Muscle of leg (tissue), 11 donors: ENCODE data around the gene GPT2. TPM values are rescaled to one million over a fixed set of nuclear protein-coding genes. Genes with fewer than 3 reads are reported as not detected.

Experiments used
- DNase-seq: peaks from one replicate; pipeline ENCODE4 v3.0.0; 2013
- H3K27ac ChIP-seq: one replicate; pipeline ENCODE4 v1.5.1; 2013; ENCODE audit warnings: mild to moderate bottlenecking, low read length, control low read depth
- H3K27me3 ChIP-seq: one replicate; pipeline ENCODE4 v1.6.1; 2013; ENCODE audit warnings: low read length; ENCODE audit not compliant: control insufficient read depth, insufficient read depth
- H3K36me3 ChIP-seq: one replicate; pipeline ENCODE4 v1.6.1; 2013; ENCODE audit warnings: low read length; ENCODE audit not compliant: control insufficient read depth, insufficient read depth
- H3K4me1 ChIP-seq: one replicate; pipeline ENCODE4 v1.6.1; 2013; ENCODE audit warnings: low read length; ENCODE audit not compliant: control insufficient read depth, insufficient read depth
- H3K4me3 ChIP-seq: one replicate; pipeline ENCODE4 v1.5.1; 2013; ENCODE audit warnings: low read length, control low read depth
- H3K9me3 ChIP-seq: replicated peaks from 2 replicates; pipeline ENCODE4 v1.6.1; 2013; ENCODE audit warnings: low read depth, low read length; ENCODE audit not compliant: control insufficient read depth
- WGBS: methylation state at CpG from one replicate; pipeline ENCODE4 v1.1.5; 2013; ENCODE audit warnings: missing lambda C conversion rate; ENCODE audit not compliant: insufficient coverage; 5-methylcytosine and 5-hydroxymethylcytosine counted together
- polyA plus RNA-seq, 8 donors: library from polyadenylated mRNA; unstranded; fragments of 120-200 nt; gene quantifications; one replicate each; pipeline versions ENCODE4 v1.2.1 to v1.2.3, GENCODE V29; 2013; ENCODE audit warnings: inconsistent platforms in 1 of 8, low replicate concordance in 1 of 8; ENCODE audit not compliant: insufficient read length in 8 of 8, insufficient read depth in 1 of 8
- total RNA-seq: library from RNA; stranded (reverse); fragments of 120-200 nt; gene quantifications from one replicate; pipeline ENCODE4 v1.2.4, GENCODE V29; 2013

The GPT2 gene
- total and polyA plus RNA-seq, 9 donors: 18.9 to 37.5 (median 26.9) TPM

DNA sequence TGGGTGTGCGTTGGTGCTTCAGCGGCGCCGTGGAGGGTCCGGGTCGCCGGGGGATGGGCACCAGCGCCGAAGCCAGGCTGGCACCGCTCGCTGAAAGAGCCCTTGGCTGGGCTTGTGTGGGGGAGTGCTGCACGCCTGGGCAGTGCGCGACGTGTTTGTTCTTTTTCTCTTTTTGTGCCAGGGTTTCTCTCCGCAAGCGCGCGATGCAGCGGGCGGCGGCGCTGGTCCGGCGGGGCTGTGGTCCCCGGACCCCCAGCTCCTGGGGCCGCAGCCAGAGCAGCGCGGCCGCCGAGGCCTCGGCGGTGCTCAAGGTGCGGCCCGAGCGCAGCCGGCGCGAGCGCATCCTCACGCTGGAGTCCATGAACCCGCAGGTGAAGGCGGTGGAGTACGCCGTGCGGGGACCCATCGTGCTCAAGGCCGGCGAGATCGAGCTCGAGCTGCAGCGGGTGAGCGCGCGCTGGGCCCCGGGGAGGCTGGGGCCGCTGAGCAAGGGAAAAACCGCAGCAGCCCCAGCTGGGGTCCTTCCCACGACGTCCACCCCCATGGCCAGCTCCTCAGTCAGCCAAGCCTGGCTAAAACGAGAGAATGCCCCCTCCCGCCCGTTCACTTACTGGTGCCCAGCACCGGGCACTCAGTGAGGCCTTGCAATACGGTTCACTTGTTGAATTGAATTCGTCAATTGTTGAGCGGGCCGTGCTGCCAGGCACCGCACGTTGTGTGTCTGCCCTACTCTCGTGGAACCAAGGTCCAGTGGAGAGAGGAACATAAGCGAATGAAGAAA is 541 bp downstream of the GPT2 start:
- H3K27ac ChIP-seq: no peak overlapping the region
- H3K4me1 ChIP-seq: peaks cover 27% of the 10 kb centered on the region
- no peaks in the 10 kb centered on the region for H3K9me3 ChIP-seq
- WGBS: 2% methylated on average over 71 of the region's 72 CpGs
- no peaks in the 10 kb centered on the region for H3K36me3 ChIP-seq
- peak overlapping the region; percentile 74 for H3K4me3 ChIP-seq
- DNase-seq: no peak
- peaks cover 24% of the 10 kb centered on the region for H3K27me3 ChIP-seq

DNA sequence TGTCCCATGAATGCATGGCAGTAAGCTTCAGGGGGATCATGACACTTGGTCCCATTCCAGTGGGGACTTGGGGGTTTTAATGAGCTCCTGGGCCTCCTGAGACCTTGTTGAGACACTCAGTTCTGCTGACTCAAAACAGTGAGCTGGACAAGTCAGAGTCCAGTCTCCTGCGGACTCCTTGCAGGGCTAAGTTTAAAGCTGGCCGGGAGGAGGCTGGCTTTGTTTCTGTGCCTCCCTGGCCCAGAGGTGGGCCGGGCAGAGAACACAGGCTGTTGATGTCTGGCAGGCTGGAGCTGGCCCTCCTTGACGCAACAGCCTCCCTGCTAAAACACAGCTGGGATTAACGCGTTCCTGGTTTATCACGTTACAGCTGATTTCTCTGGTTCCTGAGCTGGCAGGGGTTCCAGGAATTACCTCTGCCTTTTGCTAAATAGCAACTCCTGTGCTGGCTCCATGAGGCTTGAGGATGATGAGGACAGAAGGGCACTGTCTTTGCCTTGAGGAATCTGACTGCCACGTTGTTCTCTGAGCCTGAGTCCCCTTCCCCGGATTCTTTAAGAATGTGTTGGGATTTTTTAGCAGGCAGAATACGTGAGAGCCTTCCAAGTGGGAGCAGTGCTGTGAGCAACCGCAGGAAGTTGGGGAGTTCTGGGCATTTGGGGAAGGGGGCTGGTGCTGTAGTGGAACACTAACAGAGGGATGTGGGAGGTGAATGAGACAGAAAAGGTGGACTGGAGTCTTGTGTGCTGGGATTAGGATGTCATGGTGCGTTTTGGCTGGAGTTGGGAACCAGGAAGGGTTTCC is 2.0 kb downstream of the GPT2 start:
- H3K36me3 ChIP-seq: peaks cover 6% of the 10 kb centered on the region
- no peak overlapping the region for H3K27ac ChIP-seq
- DNase-seq: no peak
- peaks cover 16% of the 10 kb centered on the region for H3K27me3 ChIP-seq
- no peaks in the 10 kb centered on the region for H3K9me3 ChIP-seq
- WGBS: 28% methylated on average over 10 of the region's 12 CpGs
- H3K4me3 ChIP-seq: no peak overlapping the region
- H3K4me1 ChIP-seq: peaks cover 32% of the 10 kb centered on the region

DNA sequence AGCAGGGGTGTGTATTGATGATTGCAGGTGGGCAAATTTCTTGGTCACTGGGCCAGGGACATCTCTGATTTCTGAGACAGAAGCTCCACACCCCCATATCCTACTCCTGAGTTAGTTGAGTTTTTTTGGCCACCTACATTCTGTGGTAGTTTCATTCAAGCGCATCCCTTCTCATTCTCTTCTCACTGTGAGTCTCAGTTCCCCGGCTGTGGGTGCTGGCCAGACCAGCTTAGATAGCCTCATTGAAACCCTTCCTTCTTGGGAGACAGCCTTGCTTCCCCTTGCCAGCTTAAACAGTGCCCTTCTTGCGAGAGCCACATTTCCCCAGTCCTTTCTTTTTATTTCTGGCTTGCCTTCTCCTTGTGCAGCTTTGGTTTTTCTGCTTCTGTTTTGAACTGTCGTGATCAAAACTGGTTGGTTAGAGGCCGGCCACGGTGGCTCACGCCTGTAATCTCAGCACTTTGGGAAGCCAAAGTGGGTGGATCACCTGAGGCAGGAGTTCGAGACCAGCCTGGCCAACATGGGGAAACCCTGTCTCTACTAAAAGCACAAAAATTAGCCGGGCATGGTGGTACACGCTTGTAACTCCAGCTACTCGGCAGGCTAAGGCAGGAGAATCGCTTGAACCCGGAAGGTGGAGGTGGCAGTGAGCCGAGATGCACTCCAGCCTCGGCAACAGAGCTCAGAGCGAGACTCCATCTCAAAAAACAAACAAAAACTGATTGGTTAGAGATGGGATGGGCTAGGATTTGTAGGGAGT is 2.8 kb downstream of the GPT2 start:
- 83% methylated on average over 9 of the region's 16 CpGs for WGBS
- Histone ChIP-seq H3K36me3 (peaks cover 6% of the 10 kb centered on the region), H3K4me3 (no peak overlapping the region), H3K9me3 (no peaks in the 10 kb centered on the region), H3K27ac (no peak overlapping the region), H3K4me1 (peaks cover 32% of the 10 kb centered on the region), H3K27me3 (peaks cover 11% of the 10 kb centered on the region)
- DNase-seq: no peak

DNA sequence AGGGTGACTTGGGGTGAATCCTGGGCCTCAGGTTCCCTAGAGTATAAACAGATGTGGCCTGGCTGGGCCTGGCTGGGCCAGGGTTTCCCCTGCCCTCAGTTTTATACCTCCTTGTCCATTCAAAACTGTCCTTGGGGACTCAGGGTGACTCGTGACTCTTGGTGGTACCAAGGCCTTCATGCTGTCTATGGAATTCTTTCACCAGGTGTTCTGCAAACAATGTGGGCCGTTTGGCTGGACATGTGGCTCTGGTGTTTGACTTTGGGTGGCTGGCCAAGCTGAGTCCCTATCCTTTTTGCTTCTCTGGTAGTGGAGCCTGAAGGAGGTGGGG is 3.3 kb downstream of the GPT2 start:
- H3K9me3 ChIP-seq: no peaks in the 10 kb centered on the region
- WGBS: 17% methylated on average over 1 of the region's 2 CpGs
- H3K36me3 ChIP-seq: peaks cover 6% of the 10 kb centered on the region
- no peak overlapping the region for H3K27ac ChIP-seq
- H3K27me3 ChIP-seq: peaks cover 8% of the 10 kb centered on the region
- no peak for DNase-seq
- peaks cover 32% of the 10 kb centered on the region for H3K4me1 ChIP-seq
- H3K4me3 ChIP-seq: no peak overlapping the region

DNA sequence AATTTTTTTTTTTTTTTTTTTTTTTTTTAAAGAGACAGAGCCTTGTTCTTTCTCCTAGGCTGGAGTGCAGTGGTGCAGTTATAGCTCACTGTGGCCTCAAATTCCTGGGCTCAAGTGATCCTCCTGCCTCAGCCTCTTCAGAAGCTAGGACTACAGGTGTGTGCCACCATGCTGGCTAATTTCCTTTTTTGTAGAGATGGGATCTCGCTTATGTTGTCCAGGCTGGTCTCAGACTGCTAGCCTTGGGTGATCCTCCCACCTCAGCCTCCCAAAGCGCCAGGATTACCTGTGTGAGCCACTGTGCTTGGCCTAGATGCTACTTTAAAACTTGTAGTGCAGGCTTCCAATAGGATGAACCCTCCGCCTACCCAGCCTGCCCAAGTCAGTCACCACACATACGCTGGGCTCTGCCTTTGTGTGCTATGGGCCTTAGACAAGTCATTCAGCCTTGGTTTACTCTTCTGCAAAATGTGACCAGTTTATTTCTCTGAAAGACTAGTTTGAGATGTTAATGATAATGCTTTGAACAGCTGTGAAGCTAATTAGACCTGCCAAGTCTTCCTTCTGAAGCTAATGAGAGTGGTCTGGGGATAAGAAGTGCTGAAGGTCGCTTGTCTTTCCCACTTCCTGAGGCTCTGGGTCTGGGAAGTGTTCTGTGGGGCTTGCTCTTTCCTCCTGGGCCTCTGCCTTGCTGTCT is 5.2 kb downstream of the GPT2 start:
- H3K4me3 ChIP-seq: no peak overlapping the region
- WGBS: 73% methylated on average over 3 of the region's 5 CpGs
- H3K27ac ChIP-seq: no peak overlapping the region
- no peaks in the 10 kb centered on the region for H3K9me3 ChIP-seq
- peaks cover 6% of the 10 kb centered on the region for H3K36me3 ChIP-seq
- H3K27me3 ChIP-seq: no peaks in the 10 kb centered on the region
- DNase-seq: no peak
- peaks cover 36% of the 10 kb centered on the region for H3K4me1 ChIP-seq

DNA sequence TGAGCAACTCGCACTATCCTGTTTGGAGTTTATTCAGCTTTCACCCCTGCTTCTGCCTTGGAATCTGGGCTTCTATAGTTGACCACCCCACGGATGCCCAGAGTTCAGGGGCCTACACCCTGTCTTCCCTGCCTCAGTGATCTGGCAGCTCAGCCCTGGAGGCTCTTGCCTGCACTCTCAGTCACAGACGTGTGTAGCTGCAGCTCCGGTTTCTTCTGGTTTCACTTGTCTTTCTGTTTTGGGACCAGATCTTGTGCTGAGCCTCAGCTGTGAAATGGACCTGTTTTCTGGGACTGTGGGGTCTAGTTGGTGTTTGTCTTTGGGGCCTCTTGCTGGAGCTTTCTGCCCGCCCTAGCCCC is 5.8 kb downstream of the GPT2 start:
- peaks cover 40% of the 10 kb centered on the region for H3K4me1 ChIP-seq
- no peak for DNase-seq
- WGBS: 58% methylated on average over 4 of the region's 5 CpGs
- H3K27me3 ChIP-seq: no peaks in the 10 kb centered on the region
- H3K27ac ChIP-seq: no peak overlapping the region
- H3K9me3 ChIP-seq: no peaks in the 10 kb centered on the region
- no peak overlapping the region for H3K4me3 ChIP-seq
- peaks cover 6% of the 10 kb centered on the region for H3K36me3 ChIP-seq

DNA sequence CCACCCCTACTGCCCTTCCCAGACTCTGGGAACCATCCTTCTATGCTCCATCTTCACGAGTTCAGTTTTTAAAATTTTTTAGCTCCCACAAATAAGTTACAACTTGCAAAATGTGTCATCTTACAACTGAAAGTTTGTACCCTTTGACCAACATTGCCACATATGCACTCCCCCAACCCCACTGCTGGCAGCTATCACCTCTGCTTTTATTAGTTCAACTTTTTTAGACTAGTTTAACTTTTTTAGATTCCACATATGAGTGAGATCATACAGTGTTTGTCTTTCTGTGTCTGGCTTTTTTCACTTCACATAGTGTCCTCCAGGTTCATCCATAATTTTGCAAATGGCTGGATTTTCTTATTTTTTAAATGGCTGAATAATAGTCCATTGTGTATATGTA is 7.7 kb downstream of the GPT2 start:
- Histone ChIP-seq H3K9me3 (no peaks in the 10 kb centered on the region), H3K4me1 (peaks cover 42% of the 10 kb centered on the region), H3K36me3 (peaks cover 6% of the 10 kb centered on the region), H3K4me3 (no peak overlapping the region), H3K27me3 (no peaks in the 10 kb centered on the region), H3K27ac (no peak overlapping the region)
- WGBS: 100% methylated on average over 1 of the region's 1 CpG
- no peak for DNase-seq

DNA sequence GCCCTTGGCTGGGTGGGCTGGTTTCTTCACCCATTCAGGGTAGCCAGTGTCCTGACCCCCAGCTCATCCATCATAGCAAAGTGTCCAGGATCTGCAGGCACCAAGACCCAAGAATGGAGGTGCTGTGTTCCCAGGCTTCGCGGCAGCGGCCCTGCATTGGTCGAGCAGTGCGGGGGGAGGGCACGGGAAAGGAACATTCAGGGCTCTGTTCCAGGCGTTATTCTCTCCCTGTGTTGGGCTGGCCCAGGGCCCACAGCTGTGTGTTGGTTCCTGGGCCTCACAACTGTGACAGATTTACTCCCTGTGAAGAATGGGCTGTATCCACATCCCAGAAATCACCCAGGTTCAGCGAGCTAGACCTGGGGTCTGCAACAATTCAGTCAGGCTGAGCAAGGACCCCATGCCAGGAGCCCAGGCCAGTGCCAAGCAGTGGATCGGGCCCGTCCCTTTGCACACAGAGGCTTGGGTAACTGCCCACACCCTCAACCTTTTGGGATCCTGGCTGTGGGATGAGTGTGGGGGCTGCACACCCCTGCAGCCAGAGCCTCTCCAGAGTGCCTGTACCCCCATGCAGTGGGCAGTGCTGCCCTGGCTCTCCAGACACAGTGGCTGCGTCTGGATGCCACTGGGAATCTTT is 10.0 kb downstream of the GPT2 start:
- no peaks in the 10 kb centered on the region for H3K27me3 ChIP-seq
- peak; percentile 86 for DNase-seq
- 34% methylated on average over 8 of the region's 11 CpGs for WGBS
- no peaks in the 10 kb centered on the region for H3K9me3 ChIP-seq
- no peak overlapping the region for H3K4me3 ChIP-seq
- peaks cover 6% of the 10 kb centered on the region for H3K36me3 ChIP-seq
- H3K4me1 ChIP-seq: peaks cover 59% of the 10 kb centered on the region
- peak overlapping the region; percentile 20 for H3K27ac ChIP-seq

DNA sequence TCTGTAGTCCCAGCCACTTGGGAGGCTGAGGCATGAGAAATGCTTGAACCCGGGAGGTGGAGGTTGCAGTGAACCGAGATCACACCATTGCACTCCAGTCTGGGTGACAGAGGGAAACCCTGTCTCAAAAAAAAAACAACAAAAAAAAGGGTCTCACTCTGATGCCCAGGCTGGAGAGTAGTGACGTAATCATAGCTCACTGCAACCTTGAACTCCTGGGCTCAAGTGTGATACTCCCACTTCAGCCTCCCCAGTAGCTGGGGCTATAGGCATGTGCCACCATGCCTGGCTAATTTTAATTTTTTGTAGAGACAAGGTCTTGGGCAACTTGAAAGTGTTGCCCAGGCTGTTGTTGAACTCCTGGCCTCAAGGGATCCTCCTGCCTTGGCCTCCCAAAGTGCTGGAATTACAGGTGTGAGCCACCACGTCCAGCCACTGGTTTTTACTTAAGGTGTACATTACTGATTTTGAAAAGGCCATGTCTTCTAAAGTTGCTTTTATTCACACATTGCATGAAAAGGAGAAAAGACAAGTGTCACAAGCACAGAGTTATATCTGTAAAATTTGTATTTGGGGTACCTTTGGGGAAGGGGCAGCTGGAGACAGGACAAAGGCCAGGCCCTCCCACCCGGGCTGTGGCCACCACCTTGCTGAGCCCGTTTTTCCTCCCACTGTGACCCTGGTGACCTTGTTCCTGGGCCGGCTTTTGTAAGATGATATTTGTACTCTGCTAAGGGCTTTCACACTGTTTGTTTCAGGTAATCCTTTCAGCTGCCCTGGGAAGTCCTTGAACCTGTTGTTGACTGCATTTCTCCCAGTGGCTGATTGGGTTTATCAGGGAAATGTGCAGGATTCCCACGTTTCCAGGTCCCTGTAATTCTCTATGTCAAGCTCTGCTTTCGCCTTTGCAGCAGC is 11.5 kb downstream of the GPT2 start:
- DNase-seq: no peak
- peak overlapping the region; percentile 43 for H3K27ac ChIP-seq

More for the DNA sequence above, 11.5 kb downstream of the GPT2 start:
- Histone ChIP-seq H3K4me1 (peaks cover 56% of the 10 kb centered on the region), H3K9me3 (no peaks in the 10 kb centered on the region), H3K27me3 (no peaks in the 10 kb centered on the region), H3K4me3 (no peak overlapping the region), H3K36me3 (peaks cover 4% of the 10 kb centered on the region)
- 59% methylated on average over 6 of the region's 9 CpGs for WGBS
